Upper lobe of right lung (tissue), 1 donor: Measurements from ENCODE around the gene RAPGEF3. TPM values are rescaled to one million over a fixed set of nuclear protein-coding genes. Genes with fewer than 3 reads are reported as not detected.

ENCODE experiments used
- ATAC-seq: fragments of 200-7000 bp; cut with Tn5 transposase; one replicate; pipeline ENCODE4 v1.9.1; 2020; ENCODE audit warnings: mild to moderate bottlenecking, moderate library complexity
- DNase-seq: peaks from one replicate; pipeline ENCODE4 v3.0.0-alpha.2; 2020
- H3K27ac ChIP-seq: fragments of 200-600 bp; one replicate; pipeline ENCODE4 v1.8.0; 2022
- H3K27me3 ChIP-seq: fragments of 200-600 bp; one replicate; pipeline ENCODE4 v1.8.0; 2022; ENCODE audit warnings: mild to moderate bottlenecking
- H3K36me3 ChIP-seq: fragments of 200-600 bp; one replicate; pipeline ENCODE4 v1.8.0; 2022
- H3K4me1 ChIP-seq: fragments of 200-600 bp; one replicate; pipeline ENCODE4 v1.8.0; 2022
- H3K4me3 ChIP-seq: fragments of 200-600 bp; one replicate; pipeline ENCODE4 v1.8.0; 2022; ENCODE audit warnings: mild to moderate bottlenecking
- H3K9me3 ChIP-seq: fragments of 200-600 bp; one replicate; pipeline ENCODE4 v1.8.0; 2022
- CTCF ChIP-seq: fragments of 200-600 bp; IDR thresholded peaks from one replicate; pipeline ENCODE4 v1.8.0; 2022; ENCODE audit warnings: antibody characterized with exemption
- intact Hi-C: fragments of 100-400 bp; cut with DNase I; formaldehyde crosslinking; loops from one replicate; pipeline ENCODE4 v1.11.0; 2022
- total RNA-seq: library from RNA; stranded (reverse); fragmentation: NEBNext Ultra II Directional; extraction: Animal tissue kit (Norgen Biotek cat#: 25700); gene quantifications from one replicate; pipeline ENCODE4 v1.2.1, GENCODE V29; 2021
- donor health status: DM: no; HTN: yes; CAD: no; lungs with severe emphysema.

RAPGEF3 gene
- total RNA-seq, 1 donor from 2014 or later = 69.6 TPM

GRCh38 chr12:47769234-47770085 lies 10.8 kb upstream of the RAPGEF3 start:
- Histone ChIP-seq H3K27ac (peak overlapping the region; percentile 70), H3K27me3 (no peaks in the 10 kb centered on the region), H3K4me1 (peaks cover 19% of the 10 kb centered on the region), H3K9me3 (no peaks in the 10 kb centered on the region), H3K36me3 (no peaks in the 10 kb centered on the region), H3K4me3 (no peak overlapping the region)
- intact Hi-C loops = no loop called here
- no peak for TF ChIP-seq CTCF
- ATAC-seq = no peak
- no peak for DNase-seq

GRCh38 chr12:47768323-47768811 lies 9.7 kb upstream of the RAPGEF3 start:
- Histone ChIP-seq H3K4me1 (peaks cover 11% of the 10 kb centered on the region), H3K27ac (no peak overlapping the region), H3K27me3 (no peaks in the 10 kb centered on the region), H3K9me3 (no peaks in the 10 kb centered on the region), H3K36me3 (no peaks in the 10 kb centered on the region), H3K4me3 (no peak overlapping the region)
- no peak for TF ChIP-seq CTCF
- no peak for ATAC-seq
- no peak for DNase-seq
- intact Hi-C loops = no loop called here

GRCh38 chr12:47767216-47767724 lies 8.6 kb upstream of the RAPGEF3 start:
- intact Hi-C loops = no loop called here
- DNase-seq (no peak), ATAC-seq (peak; percentile 77)
- H3K27me3 ChIP-seq = no peaks in the 10 kb centered on the region
- TF ChIP-seq CTCF = peak; percentile 68
- no peaks in the 10 kb centered on the region for H3K9me3 ChIP-seq
- H3K36me3 ChIP-seq = no peaks in the 10 kb centered on the region
- H3K4me3 ChIP-seq = no peak overlapping the region
- no peak overlapping the region for H3K27ac ChIP-seq
- H3K4me1 ChIP-seq = peaks cover 11% of the 10 kb centered on the region

- no peak for DNase-seq
- Histone ChIP-seq H3K27ac (no peak overlapping the region), H3K4me3 (no peak overlapping the region), H3K9me3 (no peaks in the 10 kb centered on the region), H3K27me3 (no peaks in the 10 kb centered on the region), H3K4me1 (peaks cover 11% of the 10 kb centered on the region), H3K36me3 (no peaks in the 10 kb centered on the region)
- ATAC-seq = no peak
- no peak for TF ChIP-seq CTCF
- intact Hi-C loops = no loop called here
Observed at GRCh38 chr12:47766502-47767215, 8.0 kb upstream of the RAPGEF3 start.

GRCh38 chr12:47763481-47764346 lies 5.0 kb upstream of the RAPGEF3 start:
- Histone ChIP-seq H3K27me3 (no peaks in the 10 kb centered on the region), H3K4me1 (peaks cover 9% of the 10 kb centered on the region), H3K9me3 (no peaks in the 10 kb centered on the region), H3K27ac (no peak overlapping the region), H3K36me3 (no peaks in the 10 kb centered on the region), H3K4me3 (no peak overlapping the region)
- no peak for DNase-seq
- ATAC-seq = no peak
- TF ChIP-seq CTCF = no peak
- intact Hi-C loops = no loop called here
